GM21423 (cell line): ENCODE results near the gene ANKFY1.
"Not testable (repeated sequence)": the region's sequence is repeated elsewhere in the genome, so short reads cannot be mapped to it uniquely, and the experiment has no call there.

Experiments
- ATAC-seq: cut with Tn5 transposase; IDR thresholded peaks from one replicate; pipeline ENCODE4 v1.9.1; 2021; ENCODE audit warnings: mild to moderate bottlenecking, moderate library complexity; ENCODE audit not compliant: unreplicated experiment

Gene ANKFY1

DNA sequence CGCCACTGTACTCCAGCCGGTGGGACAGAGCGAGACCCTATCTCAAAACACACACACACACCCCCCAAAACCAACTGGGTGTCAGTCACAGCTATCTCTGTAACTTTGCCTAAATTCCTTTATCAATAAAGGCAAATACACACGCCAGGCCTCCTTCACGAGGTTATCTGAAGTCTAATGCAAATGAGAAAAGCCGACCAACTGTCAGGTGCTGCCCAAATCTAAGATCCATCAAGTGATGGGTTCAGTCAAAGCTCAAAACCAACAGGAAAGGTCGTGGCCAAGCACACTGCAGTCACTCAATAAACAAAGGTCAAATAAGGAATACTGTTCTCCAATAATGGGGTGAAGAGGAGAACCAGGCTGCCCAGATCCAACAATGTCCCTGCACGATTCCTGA lies 1.1 kb downstream of the ANKFY1 start:
- ATAC-seq: no peak

DNA sequence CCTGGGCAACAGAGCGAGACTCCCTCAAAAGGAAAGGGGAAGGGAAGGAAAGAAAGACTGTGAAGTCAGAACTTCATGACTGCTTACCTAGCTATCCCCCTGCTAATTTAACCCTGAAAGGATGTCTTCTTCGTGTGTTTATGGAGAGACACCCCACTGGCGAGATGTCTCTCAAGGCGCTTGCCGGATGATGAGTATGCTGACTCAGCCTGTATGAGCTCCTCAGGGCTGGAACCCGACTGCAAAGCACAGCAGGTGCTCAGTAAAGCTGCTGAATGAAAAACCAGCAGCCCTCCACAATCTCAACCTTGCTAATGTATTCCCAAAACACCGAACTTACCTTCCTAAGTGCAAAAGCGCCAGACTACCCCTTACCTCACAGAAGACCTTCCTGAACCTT lies 2.3 kb downstream of the ANKFY1 start:
- no peak for ATAC-seq

DNA sequence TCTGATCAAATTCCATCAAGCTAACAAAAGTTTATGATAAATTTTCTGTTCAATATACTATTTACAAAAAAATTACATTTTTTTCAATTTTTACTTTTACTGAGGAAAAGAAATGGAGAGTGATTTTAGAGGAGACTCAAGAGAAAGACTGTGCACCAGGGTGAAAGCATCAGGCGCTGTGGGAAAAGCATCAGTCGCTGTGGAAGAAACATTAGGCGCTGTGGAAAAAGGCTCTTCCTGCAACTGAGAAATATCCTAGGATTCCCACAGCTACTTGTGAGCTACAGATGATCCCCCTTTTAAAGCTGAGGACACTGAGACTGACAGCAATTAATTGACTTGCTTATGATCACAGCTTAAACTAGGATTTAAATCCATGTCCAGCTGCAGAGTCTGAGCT lies 4.9 kb downstream of the ANKFY1 start:
- ATAC-seq: no peak

DNA sequence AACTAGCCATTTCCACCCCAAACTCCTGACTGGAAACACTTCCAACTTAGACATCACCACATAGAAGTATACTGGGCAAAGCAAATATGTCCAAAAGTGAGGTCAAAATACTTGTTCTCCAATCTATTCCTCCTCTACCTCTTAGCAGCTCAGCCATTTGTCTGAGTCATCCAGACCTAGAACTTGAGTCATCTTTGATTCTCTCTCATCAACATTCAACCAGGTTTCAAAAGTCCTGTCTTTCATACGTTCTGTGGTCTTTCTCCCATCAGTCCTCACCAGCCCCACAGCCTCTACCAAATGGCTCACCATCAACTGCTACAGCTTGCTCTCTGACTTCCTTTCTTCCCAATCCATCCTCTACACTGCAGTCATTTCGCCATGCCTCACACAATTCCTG lies 6.8 kb downstream of the ANKFY1 start:
- no peak for ATAC-seq

DNA sequence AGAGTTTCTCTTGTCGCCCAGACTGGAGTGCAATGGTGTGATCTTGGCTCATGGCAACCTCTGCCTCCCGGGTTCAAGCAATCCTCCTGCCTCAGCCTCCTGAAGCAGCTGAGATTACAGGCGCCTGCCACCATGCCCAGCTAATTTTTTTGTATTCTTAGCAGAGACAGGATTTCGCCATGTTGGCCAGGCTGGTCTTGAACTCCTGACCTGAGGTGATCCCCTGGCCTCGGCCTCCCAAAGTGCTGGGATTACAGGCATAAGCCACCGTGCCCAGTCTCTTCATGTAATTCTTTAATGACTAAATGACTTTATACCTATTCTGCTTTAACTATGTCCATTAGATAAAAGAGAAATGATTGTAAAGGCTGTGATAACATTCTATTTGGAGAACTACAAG lies 8.5 kb downstream of the ANKFY1 start:
- ATAC-seq: not testable (repeated sequence)

DNA sequence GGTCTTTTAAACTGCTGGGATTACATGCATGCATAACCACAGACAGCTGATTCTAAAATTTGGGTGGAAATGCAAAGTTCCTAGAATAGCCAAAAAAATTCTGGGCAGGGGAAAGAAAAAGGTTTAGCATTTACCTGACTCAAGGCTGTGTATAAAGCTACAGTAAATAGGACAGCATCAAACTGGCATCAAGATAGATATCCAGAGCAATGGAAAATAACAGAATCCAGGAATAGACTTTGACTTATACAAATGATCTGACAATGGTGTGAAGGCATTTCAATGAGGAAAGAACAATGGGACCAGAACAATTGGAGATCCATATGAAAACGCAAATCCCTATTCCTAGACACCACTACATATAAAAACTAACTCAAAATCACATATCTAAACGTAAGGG lies 12.9 kb downstream of the ANKFY1 start:
- no peak for ATAC-seq

DNA sequence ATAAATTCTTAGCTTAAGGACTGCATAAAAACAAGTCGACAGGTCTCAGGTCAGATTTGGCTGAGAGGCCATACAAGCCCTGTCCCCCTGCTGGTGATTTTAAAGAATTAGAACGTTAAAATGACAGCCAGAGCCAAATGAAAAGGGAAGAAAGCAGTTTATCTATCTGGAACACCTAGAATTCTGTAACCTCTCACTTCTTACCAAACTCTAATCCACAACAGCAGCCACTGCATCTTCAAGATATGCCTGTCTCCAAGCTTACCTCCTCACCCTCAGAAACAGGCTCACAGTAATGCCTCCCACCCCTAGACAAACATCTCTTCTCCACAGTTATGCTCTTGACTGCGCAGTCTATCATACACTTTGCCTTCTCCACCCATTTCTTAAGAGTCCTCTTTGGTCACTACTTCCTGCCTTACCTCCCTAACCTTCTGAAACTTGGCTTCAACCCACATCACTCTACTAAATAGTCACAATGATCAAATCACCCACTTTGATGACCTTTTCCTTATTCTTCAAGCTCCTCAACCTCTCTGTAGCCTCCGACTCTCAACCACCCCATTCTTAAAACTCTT lies 14.2 kb downstream of the ANKFY1 start:
- ATAC-seq: no peak

DNA sequence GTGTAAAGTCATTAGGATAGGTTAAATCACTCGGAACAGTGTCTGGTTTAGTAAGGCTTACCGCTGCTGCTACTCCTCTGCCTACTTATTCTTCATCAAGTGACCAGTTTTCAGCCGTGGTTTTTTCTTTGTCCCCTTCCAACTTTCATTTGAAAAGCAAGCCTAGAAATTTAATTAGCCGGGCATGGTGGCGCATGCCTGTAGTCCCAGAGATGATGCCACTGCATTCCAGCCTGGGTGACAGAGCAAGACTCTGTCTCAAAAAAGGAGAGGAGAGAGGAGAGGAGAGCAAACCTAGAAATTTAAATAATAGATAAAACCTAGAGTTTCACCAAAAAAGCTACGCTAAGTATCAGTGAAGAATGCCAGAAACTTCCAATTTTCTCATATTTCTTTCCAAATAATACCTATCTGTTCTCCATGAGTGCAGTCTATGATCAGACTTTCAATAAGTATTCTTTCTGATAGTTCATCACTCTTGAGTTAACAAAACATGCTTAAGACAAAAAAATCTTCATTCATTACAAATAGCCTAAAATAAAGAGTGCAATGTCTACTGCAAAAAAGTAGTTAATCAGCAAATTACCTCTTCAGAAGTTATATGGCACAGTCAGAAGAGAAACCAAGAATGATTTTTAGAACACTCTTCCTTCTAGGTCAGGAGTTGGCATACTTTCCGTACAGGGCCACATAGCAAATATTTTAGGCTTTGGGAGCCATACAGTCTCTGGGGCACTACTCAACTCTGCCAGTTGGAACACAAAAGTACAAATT lies 15.1 kb downstream of the ANKFY1 start:
- no peak for ATAC-seq

DNA sequence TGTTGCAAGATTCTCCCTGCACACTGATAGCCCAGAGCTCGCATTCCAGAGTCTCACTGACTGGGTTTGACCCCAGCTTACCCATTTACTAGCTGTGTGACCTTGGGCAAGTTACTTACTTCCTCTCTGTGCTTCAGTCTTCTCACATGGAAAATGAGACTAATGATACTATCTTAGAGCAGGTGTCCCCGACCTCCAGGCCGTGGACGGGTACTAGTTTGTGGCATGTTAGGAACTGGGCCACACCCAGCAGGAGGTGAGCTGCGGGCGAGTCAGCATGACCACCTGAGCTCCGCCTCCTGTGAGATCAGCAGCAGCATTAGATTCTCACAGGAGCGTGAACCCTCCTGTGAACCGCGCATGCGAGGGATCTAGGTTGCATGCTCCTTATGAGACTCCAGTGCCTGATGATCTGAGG lies 15.8 kb downstream of the ANKFY1 start:
- ATAC-seq: no peak

DNA sequence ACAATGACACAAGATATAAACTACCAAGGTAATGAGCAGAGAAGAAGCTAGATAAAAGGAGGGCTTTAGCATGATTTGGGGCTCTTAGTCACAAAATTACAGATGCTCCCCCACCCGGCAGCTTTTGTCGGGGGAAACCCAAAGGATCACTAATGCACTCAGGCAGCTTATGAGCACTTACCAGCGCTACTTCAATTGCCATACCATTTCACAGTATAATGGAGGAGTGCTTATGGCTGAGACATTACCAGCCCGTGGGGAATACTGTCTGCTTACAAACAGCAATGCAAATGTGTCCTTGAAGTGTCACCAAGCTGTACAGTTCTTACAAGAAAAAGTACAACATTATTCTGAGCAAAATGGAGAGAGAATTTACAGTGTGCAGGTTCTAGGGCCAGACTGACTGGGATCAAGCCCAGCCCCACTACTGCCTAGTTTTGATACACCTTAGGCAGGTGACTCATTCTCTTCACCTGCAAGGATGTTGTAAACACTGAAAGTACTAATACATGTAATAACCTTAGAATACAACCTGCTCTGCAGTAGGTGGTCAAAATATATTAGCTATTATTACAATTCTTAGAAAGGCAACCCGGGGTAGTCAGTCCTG lies 16.3 kb downstream of the ANKFY1 start:
- ATAC-seq: no peak

DNA sequence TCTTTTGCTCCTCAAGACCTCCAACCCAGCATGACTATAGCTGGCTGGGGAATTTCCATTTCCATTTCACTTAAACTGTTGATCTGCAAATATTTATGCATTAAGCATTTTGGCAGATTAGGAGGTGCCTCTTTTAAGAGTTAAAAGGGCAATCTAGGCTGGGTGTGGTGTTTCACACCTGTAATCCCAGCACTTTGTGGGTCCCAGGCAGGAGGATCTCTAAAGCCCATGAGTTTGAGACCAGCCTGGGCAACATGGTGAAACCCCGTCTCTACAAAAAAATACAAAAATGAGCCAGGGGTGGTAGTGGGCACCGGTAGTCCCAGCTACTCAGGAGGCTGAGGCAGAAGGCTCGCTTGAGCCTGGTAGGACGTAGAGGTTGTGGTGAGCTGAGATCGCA lies 17.1 kb downstream of the ANKFY1 start:
- no peak for ATAC-seq

DNA sequence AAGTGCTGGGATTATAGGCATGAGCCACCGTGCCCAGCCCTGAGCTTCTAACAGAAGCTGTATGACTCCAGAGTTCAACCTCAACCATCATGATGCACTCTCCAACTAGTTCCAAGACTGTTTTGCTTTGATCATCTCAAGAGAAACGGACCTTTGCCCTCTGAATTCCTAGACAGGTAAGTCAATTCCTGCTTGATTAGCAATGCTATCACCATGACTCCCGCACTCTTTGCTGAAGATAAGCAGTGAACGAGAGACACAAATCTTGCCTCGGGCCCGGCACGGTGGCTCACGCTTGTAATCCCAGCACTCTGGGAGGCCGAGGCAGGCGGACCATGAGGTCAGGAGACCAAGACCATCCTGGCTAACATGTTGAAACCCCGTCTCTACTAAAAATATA lies 22.2 kb downstream of the ANKFY1 start:
- ATAC-seq: no peak

DNA sequence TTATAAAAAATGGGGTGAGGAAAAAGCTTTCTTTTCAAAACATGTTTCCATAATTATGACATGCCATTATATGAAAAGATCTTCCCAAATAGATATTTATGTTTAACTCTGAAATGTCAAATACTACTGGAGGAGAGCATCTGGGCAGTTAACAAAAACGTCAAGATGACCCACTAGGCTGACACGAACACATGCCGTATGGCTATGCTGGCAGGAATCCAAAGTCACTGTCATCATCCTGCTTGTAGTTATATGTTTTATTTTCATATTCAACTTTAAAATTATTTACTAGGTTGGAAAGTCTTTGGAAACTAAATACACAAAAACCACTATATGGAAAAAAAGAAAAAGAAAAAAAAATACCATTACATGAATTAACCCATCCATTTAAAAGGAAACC lies 27.3 kb downstream of the ANKFY1 start:
- no peak for ATAC-seq

DNA sequence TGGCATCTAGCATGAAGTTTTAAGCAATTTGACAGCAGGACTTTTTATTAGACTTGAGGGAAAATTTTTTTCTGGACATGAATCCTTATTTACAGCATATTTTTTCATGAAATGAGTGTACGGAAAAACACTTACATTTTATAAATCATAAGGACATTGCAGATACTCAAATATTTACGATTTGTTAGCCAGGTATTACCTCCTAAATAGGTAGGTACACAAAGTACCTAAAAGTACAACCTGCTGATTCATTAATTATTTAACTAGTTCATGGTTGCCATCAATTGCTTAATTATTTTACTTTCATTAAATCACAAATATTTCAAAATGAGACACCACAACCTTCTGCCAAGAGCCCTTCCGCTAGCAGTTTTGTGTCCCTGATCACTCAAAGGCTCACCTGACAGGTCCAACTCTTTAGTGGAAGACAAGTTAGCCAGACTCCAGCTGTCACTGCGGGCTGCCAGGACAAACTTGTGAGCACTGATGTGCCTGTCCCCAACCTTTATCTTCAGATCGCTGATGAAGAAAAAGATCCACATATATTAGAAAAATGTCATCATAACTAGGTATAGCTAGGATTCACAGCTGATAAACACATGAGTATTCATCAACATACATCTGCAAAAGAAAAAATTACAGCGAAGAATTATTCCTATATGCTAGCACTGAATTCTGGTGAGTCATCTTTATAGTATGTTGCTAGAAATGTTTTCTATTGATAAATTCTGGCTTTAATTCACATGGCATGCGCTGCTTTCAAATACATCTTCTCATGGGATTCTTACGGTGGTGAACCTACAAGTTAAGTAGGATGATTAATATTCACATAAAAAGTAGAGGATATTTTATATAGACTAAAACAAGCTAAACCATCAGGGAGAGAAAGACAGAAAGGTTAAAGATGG lies 28.2 kb downstream of the ANKFY1 start:
- no peak for ATAC-seq

DNA sequence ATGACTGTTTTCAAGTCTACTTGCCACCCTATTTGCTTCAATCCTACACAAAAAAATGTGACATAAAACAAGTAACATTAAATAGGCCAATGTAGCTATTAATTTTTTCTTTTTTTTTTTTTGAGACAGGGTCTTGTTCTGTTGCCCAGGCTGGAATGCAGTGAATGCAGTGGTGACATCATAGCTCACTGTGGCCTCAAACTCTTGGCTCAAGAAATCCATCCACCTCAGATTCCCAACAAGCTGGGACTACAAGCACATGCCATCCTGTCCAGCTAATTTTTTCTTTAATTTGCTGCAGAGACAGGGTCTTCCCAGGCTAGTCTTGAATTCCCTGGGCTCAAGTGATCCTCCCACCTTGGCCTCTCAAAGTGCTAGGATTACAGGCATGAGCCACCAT lies 29.4 kb downstream of the ANKFY1 start:
- no peak for ATAC-seq

DNA sequence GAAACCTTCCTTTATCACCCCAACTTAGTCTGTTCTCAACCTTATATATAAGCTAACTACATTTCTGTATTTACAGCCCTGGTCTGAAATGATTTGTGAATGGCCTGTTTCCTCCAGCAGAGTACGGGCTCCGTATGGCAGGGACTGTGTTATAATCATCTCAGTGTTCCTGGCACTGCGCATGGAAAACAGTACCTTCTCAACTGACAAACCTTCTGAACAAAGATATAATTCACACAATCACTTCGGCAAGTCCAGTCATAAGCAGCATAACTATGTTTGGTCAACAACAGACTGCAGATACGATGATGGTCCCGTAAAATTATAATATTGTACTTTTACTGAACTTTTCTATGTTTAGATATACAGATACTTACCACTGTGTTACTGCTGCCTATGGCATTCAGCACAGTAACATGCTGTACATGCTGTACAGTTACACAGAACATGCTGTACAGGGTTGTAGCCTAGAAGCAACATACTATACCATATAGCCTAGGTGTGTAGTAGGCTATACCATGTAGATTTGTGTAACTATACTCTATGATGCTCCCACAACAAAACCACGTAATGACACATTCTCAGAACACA lies 30.0 kb downstream of the ANKFY1 start:
- ATAC-seq: no peak

DNA sequence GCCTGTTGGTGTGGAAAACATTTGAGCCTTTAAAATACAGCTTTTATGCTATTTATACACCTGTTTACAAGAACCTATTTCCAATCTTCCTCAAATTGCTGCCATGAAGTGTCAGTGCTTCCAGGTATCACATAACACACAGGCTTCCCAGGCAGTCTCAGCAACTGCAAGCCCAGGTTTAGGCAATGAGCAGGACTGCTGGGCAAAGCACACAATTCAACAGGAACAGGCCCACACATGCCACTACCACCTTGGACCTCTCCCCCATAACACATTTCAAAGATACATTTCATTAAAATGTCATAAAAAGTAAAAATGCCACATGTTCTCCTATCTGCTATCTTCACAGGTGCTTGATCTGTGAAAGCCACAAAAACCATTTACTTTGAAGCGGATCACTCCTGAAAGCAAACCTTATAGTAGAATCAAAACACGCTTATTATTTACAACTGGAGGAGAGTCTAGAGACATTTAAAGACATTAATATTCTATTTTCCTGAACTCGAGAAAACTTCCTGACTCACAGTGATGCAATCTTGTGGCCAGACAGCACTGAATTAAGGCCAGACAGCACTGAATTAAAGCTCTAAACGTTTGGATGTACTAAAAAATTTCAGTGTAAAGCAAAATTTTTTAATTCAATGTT lies 31.5 kb downstream of the ANKFY1 start:
- no peak for ATAC-seq

DNA sequence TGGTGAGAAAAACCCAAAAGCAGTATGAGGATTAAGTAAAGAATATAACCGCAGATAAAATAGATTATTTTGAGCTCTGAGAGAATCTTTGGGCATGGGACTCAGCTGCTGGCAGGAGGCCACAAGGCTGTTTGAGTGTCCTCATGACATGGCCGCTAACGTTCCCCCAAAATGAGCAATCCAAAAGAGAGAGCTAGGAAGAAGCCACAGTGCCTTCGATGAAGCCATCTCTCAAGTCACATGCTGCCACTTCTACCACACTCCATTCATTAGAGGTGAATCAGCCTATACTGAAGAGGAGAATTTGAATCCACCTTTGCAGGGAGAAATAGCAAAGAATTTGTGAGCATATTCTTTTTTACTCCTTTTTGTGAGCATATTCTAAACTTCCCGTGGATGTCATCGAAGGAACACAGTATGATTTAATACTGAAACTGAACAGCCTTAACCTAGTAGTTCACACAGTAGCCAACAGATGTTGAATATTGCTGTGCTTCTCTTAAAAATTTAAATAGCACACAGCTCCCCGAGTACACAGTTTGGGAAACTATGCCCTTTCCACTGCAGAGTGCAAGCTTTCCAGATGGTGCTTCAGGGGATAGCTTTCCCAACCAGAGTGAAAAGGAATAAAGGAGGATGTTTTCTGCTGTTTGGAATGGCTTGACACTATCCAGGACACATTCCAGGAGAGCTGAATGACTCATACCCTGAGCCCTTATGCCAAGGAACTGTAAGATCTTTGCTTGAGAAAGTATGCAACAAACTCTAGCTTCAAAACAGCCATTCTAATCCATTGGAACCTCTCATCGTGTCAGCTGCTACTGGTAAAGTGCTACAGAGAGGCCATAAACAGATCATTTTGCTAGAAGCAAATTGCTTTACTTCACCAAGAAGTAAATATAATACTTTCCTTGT lies 33.9 kb downstream of the ANKFY1 start:
- ATAC-seq: no peak

DNA sequence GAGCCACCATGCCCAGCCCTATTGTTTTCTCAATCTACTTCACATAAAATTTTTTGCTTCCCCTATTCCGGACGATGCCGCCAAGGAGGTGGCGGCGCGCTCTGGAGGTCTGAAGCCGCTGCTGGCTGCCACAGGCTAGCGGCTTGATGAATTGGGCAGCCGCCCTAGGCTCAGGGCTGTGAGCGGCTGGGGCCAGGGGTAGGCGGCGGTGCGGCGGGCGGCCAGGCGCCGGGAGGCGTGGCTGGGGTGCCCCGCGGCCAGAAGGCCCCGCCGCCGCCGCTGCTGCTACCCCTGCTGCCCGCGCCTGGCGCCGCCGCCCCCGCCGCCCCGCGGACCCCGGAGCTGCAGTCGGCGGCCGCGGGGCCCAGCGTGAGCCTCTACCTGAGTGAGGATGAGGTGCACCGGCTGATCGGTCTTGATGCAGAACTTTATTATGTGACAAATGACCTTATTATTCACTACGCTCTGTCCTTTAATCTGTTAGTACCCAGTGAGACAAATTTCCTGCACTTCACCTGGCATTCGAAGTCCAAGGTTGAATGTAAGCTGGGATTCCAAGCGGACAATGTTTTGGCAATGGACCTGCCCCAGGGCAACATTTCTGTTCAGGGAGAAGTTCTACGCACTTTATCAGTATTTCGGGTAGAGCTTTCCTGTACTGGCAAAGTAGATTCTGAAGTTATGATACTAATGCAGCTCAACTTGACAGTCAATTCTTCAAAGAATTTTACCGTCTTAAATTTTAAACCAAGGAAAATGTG lies 41.7 kb downstream of the ANKFY1 start:
- no peak for ATAC-seq
